ENCODE results near the gene ST3GAL4.

- TF ChIP-seq EZH2 (IDR thresholded peaks at IDR 0.05; ENCODE audit: insufficient read depth, poor library complexity, severe bottlenecking) = no peak
- TF ChIP-seq EZH2phosphoT487 (IDR thresholded peaks at IDR 0.05; ENCODE audit: insufficient read depth, low read depth) = no peak
Observed at GRCh38 chr11:126333142-126333541, 22.3 kb upstream of the ST3GAL4 start.

Data from GM23248 (cell line).